GM21786 (cell line): ENCODE results near the gene KMT2C.
"Not testable (repeated sequence)": the region's sequence is repeated elsewhere in the genome, so short reads cannot be mapped to it uniquely, and the experiment has no call there.

Experiments used
- ATAC-seq: cut with Tn5 transposase; IDR thresholded peaks from one replicate; pipeline ENCODE4 v1.9.1; 2021; ENCODE audit not compliant: unreplicated experiment

KMT2C gene

GRCh38 chr7:152219556-152219955 lies 216.2 kb downstream of the KMT2C start:
- not testable (repeated sequence) for ATAC-seq

GRCh38 chr7:152208766-152209165 lies 227.0 kb downstream of the KMT2C start:
- not testable (repeated sequence) for ATAC-seq

GRCh38 chr7:152204417-152204816 lies 231.4 kb downstream of the KMT2C start:
- not testable (repeated sequence) for ATAC-seq

DNA sequence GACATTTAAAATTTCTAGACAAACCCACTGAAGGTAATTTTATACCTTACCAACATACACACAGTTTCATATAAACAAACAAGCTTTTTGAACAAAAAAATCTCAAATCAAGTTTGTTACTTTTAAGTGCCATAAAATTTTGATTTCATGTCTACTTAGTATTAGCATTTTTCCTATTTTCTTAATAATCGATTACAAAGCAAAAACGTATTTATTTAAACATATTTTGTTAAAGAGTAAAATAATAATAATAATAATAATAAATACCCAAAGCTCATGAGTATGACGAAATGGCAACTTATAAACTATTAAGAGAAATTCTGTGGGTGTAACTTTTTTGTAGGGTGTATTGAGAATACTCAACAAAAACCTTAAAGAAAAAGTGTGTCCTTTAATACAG lies 232.7 kb downstream of the KMT2C start:
- ATAC-seq = no peak

GRCh38 chr7:152202056-152202455 lies 233.7 kb downstream of the KMT2C start:
- no peak for ATAC-seq

DNA sequence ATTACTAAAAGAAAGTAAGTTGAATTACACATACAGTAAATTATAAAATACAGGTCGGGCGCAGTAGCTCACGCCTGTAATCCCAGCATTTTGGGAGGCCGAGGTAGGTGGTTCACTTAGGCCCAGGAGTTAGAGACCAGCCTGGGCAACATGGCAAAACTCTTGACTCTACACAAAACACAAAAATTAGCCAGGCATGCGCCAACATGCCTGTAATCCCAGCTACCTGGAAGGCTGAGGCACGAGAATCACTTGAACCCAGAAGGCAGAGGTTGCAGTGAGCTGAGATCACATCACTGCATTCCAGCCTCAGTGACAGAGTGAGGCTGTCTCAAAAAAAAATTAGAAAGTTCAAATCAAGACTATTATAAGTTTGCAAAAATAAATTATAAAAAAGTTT lies 235.4 kb downstream of the KMT2C start:
- ATAC-seq = no peak

GRCh38 chr7:152196391-152196790 lies 239.4 kb downstream of the KMT2C start:
- ATAC-seq = no peak

- no peak for ATAC-seq
Measured at GRCh38 chr7:152193880-152194279, 241.9 kb downstream of the KMT2C start.

GRCh38 chr7:152189061-152189460 lies 246.7 kb downstream of the KMT2C start:
- no peak for ATAC-seq

GRCh38 chr7:152185558-152185957 lies 250.2 kb downstream of the KMT2C start:
- no peak for ATAC-seq

GRCh38 chr7:152180587-152180986 lies 255.2 kb downstream of the KMT2C start:
- ATAC-seq = no peak

DNA sequence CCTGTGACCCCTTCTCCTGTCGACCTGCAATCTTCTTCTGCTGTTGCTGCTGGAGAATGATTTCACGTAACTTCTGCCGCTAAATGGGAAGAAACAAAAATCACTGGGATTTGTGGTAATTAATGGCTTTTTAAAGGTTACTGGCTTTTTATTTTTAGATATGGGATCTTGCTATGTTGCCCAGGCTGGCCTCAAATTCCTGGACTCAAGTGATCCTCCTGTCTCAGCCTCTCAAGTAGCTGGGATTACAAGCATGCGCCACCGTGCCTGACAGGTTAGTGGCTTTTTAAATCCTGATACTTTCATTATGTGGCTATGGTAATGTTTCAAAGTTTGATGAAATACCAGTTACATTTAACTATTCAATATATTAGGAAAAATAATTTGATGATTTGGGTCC lies 255.8 kb downstream of the KMT2C start:
- ATAC-seq = no peak

- ATAC-seq = no peak
Measured at GRCh38 chr7:152178405-152179058, 257.3 kb downstream of the KMT2C start.

DNA sequence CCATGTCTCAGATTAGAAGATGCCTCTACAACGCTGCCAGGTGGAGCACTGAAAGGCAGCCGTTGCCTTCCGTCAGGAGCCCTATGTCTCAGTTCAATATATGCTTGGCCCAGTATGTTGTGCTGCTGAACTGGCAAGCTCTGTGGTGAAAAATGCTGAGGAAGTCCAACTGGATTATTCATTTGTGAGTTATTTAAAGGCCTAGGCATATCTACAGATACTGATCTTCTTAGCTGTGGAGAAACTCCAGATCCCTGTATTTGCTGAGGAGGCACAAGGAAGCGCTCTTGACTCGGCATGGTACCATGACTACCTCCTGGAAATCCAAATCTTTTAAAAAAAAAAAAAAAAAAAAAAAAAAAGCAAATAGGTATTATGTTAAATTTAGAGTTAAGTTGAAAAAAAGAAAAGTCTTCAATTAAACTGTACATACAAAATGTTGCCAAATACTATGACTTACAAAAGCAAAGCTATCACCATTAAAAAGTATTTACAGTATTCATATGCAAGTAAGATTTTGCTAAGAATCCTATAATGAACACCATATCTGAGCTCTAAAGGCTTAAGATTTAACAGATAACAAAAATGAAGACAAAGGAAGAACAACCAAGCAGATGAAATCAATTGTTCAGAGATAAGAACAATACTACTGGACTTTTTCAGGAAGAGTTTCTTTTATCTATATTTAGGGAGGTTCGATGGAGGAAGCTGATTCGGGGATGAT lies 258.0 kb downstream of the KMT2C start:
- no peak for ATAC-seq

GRCh38 chr7:152176797-152177196 lies 259.0 kb downstream of the KMT2C start:
- ATAC-seq = peak; percentile 57

GRCh38 chr7:152173372-152174070 lies 262.3 kb downstream of the KMT2C start:
- no peak for ATAC-seq

DNA sequence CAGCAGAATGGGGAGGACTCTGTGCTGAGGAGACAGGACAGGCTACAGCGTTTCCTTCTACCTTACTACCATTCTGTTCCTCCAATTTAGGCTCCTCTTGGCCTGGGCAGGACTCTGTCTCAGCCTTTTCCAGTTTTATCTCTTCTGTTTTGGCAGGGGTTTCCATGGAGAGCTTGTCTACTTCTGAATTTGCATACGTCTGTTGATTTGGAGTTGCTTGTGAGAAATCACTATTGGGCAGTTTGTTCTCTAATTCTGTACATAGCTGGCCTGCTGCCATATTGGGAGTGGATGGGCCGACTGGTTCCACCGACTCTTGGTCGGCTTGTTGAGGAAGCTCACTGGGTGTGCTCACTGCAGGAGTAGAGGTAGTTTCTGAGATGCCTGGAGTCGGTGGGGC lies 273.5 kb downstream of the KMT2C start:
- ATAC-seq = no peak

- no peak for ATAC-seq
Measured at GRCh38 chr7:152161171-152161570, 274.6 kb downstream of the KMT2C start.

GRCh38 chr7:152158801-152159587 lies 276.8 kb downstream of the KMT2C start:
- ATAC-seq = peak; percentile 89

GRCh38 chr7:152152267-152152666 lies 283.5 kb downstream of the KMT2C start:
- no peak for ATAC-seq

DNA sequence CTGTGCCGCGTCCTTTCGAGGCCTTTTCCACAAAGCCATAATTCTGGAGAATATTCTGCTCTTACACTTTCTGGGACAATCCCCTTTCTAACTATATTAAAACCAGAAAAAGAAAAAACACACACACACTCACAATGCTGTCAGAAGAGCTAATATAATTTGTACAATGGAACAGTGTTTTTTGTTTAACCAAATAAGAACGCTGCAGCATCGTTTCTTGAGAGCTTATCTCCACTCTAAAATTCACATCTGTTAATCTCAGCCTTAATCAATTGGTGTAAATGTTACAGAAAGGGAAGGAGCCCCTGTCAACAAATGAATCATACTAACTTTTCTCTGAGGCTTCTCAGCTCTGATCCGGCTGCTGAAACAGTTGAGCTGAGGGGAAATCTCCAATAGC lies 286.4 kb downstream of the KMT2C start:
- ATAC-seq = no peak
